SK-N-SH treated with all-trans-retinoic acid at 6 μM for 48 hours (cell line): ENCODE data around the gene SFMBT2.

Experiments used
- ATAC-seq: fragments of 200-7000 bp; cut with Tn5 transposase; 3 replicates; pipeline ENCODE4 v1.9.1; 2020; ENCODE audit warnings: mild to moderate bottlenecking, moderate library complexity
- ARNTL ChIP-seq: fragments of 450-650 bp; formaldehyde crosslinking; IDR thresholded peaks from 2 replicates; pipeline ENCODE4 v1.5.0; 2020; ENCODE audit warnings: low read depth, mild to moderate bottlenecking, moderate library complexity, borderline replicate concordance
- ESRRG ChIP-seq: fragments of 250-450 bp; sonication (Bioruptor Pico); IDR thresholded peaks from 2 replicates; pipeline ENCODE4 v1.6.1; 2021; ENCODE audit warnings: mild to moderate bottlenecking
- ISL1 ChIP-seq: fragments of 250-450 bp; sonication (Bioruptor Pico); IDR thresholded peaks from 2 replicates; pipeline ENCODE4 v2.1.2; 2022; ENCODE audit warnings: mild to moderate bottlenecking, moderate library complexity
- OSR1 ChIP-seq: fragments of 250-450 bp; sonication (Bioruptor Pico); IDR thresholded peaks from 2 replicates; pipeline ENCODE4 v1.8.0; 2022; ENCODE audit warnings: moderate library complexity, mild to moderate bottlenecking, inconsistent platforms
- PPARA ChIP-seq: fragments of 250-450 bp; sonication (Bioruptor Pico); IDR thresholded peaks from 2 replicates; pipeline ENCODE4 v1.5.0; 2020; ENCODE audit warnings: mild to moderate bottlenecking, borderline replicate concordance
- RARB ChIP-seq: fragments of 250-450 bp; sonication (Bioruptor Pico); IDR thresholded peaks from 2 replicates; pipeline ENCODE4 v1.8.0; 2021; ENCODE audit warnings: mild to moderate bottlenecking, moderate library complexity
- SNAI2 ChIP-seq: fragments of 250-450 bp; sonication (Bioruptor Pico); IDR thresholded peaks from 2 replicates; pipeline ENCODE4 v1.5.0; 2020; ENCODE audit warnings: mild to moderate bottlenecking, moderate library complexity
- TCF4 ChIP-seq: fragments of 250-450 bp; sonication (Bioruptor Pico); IDR thresholded peaks from 2 replicates; pipeline ENCODE4 v1.8.0; 2021; ENCODE audit warnings: mild to moderate bottlenecking, moderate library complexity, borderline replicate concordance
- TOX ChIP-seq: fragments of 250-450 bp; sonication (Bioruptor Pico); IDR thresholded peaks from 2 replicates; pipeline ENCODE4 v1.8.0; 2021; ENCODE audit warnings: mild to moderate bottlenecking, moderate library complexity, borderline replicate concordance
- ZFP3 ChIP-seq: fragments of 250-450 bp; sonication (Bioruptor Pico); IDR thresholded peaks from 2 replicates; pipeline ENCODE4 v1.5.0; 2020; ENCODE audit warnings: mild to moderate bottlenecking, moderate library complexity
- ZFP30 ChIP-seq: fragments of 450-650 bp; formaldehyde crosslinking; IDR thresholded peaks from 2 replicates; pipeline ENCODE4 v1.5.0; 2022; ENCODE audit warnings: mild to moderate bottlenecking, moderate library complexity
- ZNF565 ChIP-seq: fragments of 450-650 bp; formaldehyde crosslinking; conservative IDR thresholded peaks from 2 replicates; pipeline ENCODE4 v1.5.0; 2020; ENCODE audit warnings: low read depth, mild to moderate bottlenecking, moderate library complexity
- ZNF70 ChIP-seq: fragments of 450-650 bp; formaldehyde crosslinking; IDR thresholded peaks from 2 replicates; pipeline ENCODE4 v1.5.0; 2020; ENCODE audit warnings: mild to moderate bottlenecking, moderate library complexity
- ZNF8 ChIP-seq: fragments of 450-650 bp; formaldehyde crosslinking; IDR thresholded peaks from 2 replicates; pipeline ENCODE4 v1.5.0; 2020; ENCODE audit warnings: mild to moderate bottlenecking, moderate library complexity
- TF ChIP-seq, protein P1 (sequence below): fragments of 250-450 bp; sonication (Bioruptor Pico); IDR thresholded peaks from 2 replicates; pipeline ENCODE4 v1.5.1; 2020; ENCODE audit warnings: low read depth, mild to moderate bottlenecking, moderate library complexity
- TF ChIP-seq, protein P2 (sequence below): fragments of 250-450 bp; sonication (Bioruptor Pico); IDR thresholded peaks from 2 replicates; pipeline ENCODE4 v1.5.1; 2021; ENCODE audit warnings: mild to moderate bottlenecking, moderate library complexity
- TF ChIP-seq, protein P3 (sequence below): fragments of 250-450 bp; sonication (Bioruptor Pico); IDR thresholded peaks from 2 replicates; pipeline ENCODE4 v1.8.0; 2020; ENCODE audit warnings: mild to moderate bottlenecking, moderate library complexity, borderline replicate concordance
- TF ChIP-seq, protein P4 (sequence below): fragments of 250-450 bp; sonication (Bioruptor Pico); IDR thresholded peaks from 2 replicates; pipeline ENCODE4 v1.8.0; 2021; ENCODE audit warnings: low read depth, mild to moderate bottlenecking, moderate library complexity, borderline replicate concordance
- TF ChIP-seq, protein P5 (sequence below): fragments of 250-450 bp; sonication (Bioruptor Pico); IDR thresholded peaks from 2 replicates; pipeline ENCODE4 v1.5.0; 2020; ENCODE audit warnings: mild to moderate bottlenecking, moderate library complexity

Gene SFMBT2

DNA sequence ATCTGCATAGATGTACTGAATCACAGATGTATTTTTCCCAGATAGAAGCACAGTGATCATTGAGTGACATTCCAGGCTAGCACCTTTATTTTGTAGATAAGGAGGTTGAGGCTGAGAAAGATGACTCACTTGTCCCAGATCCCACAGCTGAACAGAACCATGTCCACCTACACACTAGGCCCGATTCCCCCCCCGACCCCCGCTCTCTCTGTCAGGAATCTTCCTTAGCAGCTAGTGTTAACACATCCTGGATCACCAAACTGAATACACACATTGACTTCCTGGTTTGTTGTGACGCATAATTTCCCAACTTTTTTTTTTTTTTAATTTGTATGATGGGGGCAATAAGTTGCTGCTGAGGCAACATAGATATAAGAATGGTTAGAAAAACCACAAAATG is 5.2 kb downstream of the SFMBT2 start:
- no peak for ATAC-seq

DNA sequence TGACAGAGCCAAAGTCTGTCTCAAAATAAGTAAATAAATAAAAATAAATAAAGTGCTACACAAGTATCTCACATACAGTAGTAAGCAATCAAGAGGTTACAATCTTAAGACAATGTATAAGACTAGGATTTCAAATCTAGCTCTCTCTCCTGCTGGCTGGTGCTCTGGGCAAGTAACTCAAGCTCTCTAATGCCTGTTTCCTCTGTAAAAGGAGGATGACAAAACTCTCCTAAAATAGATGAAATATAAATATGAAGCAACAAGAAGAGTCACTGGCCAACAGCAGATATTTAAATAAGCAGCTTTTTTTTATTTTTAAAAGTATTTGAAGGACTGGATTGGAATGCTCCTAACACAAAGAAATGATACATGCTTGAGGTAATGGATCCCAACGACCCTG is 7.2 kb downstream of the SFMBT2 start:
- ATAC-seq, result no peak
- TF ChIP-seq, protein P1, sequence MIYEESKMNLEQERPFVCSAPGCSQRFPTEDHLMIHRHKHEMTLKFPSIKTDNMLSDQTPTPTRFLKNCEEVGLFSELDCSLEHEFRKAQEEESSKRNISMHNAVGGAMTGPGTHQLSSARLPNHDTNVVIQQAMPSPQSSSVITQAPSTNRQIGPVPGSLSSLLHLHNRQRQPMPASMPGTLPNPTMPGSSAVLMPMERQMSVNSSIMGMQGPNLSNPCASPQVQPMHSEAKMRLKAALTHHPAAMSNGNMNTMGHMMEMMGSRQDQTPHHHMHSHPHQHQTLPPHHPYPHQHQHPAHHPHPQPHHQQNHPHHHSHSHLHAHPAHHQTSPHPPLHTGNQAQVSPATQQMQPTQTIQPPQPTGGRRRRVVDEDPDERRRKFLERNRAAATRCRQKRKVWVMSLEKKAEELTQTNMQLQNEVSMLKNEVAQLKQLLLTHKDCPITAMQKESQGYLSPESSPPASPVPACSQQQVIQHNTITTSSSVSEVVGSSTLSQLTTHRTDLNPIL (CRISPR knock-in tag), result no peak
- TF ChIP-seq ZNF8 (CRISPR knock-in tag) (no peak), TCF4 (CRISPR knock-in tag) (no peak), ESRRG (CRISPR knock-in tag) (no peak), SNAI2 (CRISPR knock-in tag) (no peak), OSR1 (CRISPR knock-in tag) (no peak), ZNF565 (CRISPR knock-in tag) (no peak), TOX (CRISPR knock-in tag) (no peak), ARNTL (CRISPR knock-in tag) (no peak), ZNF70 (CRISPR knock-in tag) (no peak), ZFP3 (CRISPR knock-in tag) (no peak), PPARA (CRISPR knock-in tag) (no peak)
- TF ChIP-seq, protein P2, sequence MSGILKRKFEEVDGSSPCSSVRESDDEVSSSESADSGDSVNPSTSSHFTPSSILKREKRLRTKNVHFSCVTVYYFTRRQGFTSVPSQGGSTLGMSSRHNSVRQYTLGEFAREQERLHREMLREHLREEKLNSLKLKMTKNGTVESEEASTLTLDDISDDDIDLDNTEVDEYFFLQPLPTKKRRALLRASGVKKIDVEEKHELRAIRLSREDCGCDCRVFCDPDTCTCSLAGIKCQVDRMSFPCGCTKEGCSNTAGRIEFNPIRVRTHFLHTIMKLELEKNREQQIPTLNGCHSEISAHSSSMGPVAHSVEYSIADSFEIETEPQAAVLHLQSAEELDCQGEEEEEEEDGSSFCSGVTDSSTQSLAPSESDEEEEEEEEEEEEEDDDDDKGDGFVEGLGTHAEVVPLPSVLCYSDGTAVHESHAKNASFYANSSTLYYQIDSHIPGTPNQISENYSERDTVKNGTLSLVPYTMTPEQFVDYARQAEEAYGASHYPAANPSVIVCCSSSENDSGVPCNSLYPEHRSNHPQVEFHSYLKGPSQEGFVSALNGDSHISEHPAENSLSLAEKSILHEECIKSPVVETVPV, result no peak
- TF ChIP-seq, protein P3, sequence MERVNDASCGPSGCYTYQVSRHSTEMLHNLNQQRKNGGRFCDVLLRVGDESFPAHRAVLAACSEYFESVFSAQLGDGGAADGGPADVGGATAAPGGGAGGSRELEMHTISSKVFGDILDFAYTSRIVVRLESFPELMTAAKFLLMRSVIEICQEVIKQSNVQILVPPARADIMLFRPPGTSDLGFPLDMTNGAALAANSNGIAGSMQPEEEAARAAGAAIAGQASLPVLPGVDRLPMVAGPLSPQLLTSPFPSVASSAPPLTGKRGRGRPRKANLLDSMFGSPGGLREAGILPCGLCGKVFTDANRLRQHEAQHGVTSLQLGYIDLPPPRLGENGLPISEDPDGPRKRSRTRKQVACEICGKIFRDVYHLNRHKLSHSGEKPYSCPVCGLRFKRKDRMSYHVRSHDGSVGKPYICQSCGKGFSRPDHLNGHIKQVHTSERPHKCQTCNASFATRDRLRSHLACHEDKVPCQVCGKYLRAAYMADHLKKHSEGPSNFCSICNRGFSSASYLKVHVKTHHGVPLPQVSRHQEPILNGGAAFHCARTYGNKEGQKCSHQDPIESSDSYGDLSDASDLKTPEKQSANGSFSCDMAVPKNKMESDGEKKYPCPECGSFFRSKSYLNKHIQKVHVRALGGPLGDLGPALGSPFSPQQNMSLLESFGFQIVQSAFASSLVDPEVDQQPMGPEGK (CRISPR knock-in tag), result no peak
- TF ChIP-seq, protein P4, sequence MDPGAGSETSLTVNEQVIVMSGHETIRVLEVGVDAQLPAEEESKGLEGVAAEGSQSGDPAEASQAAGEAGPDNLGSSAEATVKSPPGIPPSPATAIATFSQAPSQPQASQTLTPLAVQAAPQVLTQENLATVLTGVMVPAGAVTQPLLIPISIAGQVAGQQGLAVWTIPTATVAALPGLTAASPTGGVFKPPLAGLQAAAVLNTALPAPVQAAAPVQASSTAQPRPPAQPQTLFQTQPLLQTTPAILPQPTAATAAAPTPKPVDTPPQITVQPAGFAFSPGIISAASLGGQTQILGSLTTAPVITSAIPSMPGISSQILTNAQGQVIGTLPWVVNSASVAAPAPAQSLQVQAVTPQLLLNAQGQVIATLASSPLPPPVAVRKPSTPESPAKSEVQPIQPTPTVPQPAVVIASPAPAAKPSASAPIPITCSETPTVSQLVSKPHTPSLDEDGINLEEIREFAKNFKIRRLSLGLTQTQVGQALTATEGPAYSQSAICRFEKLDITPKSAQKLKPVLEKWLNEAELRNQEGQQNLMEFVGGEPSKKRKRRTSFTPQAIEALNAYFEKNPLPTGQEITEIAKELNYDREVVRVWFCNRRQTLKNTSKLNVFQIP (CRISPR knock-in tag), result no peak

More for the DNA sequence above, 5.2 kb downstream of the SFMBT2 start:
- no peak for TF ChIP-seq ZFP3 (CRISPR knock-in tag)
- TF ChIP-seq ISL1 (CRISPR knock-in tag), result no peak
- TF ChIP-seq, protein P4 (CRISPR knock-in tag), result no peak
- TF ChIP-seq, protein P5, sequence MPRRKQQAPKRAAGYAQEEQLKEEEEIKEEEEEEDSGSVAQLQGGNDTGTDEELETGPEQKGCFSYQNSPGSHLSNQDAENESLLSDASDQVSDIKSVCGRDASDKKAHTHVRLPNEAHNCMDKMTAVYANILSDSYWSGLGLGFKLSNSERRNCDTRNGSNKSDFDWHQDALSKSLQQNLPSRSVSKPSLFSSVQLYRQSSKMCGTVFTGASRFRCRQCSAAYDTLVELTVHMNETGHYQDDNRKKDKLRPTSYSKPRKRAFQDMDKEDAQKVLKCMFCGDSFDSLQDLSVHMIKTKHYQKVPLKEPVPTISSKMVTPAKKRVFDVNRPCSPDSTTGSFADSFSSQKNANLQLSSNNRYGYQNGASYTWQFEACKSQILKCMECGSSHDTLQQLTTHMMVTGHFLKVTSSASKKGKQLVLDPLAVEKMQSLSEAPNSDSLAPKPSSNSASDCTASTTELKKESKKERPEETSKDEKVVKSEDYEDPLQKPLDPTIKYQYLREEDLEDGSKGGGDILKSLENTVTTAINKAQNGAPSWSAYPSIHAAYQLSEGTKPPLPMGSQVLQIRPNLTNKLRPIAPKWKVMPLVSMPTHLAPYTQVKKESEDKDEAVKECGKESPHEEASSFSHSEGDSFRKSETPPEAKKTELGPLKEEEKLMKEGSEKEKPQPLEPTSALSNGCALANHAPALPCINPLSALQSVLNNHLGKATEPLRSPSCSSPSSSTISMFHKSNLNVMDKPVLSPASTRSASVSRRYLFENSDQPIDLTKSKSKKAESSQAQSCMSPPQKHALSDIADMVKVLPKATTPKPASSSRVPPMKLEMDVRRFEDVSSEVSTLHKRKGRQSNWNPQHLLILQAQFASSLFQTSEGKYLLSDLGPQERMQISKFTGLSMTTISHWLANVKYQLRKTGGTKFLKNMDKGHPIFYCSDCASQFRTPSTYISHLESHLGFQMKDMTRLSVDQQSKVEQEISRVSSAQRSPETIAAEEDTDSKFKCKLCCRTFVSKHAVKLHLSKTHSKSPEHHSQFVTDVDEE (CRISPR knock-in tag), result no peak
- no peak for TF ChIP-seq RARB (CRISPR knock-in tag)
- TF ChIP-seq ZFP30, result no peak
- TF ChIP-seq ZNF8 (CRISPR knock-in tag), result no peak
- no peak for TF ChIP-seq ZNF70 (CRISPR knock-in tag)
- TF ChIP-seq ZNF565 (CRISPR knock-in tag), result no peak
- no peak for TF ChIP-seq TCF4 (CRISPR knock-in tag)
- TF ChIP-seq, protein P2, result no peak
- TF ChIP-seq ESRRG (CRISPR knock-in tag), result no peak
